ENCODE data around the gene NAA50. TPM values are rescaled to one million over a fixed set of nuclear protein-coding genes. Genes with fewer than 3 reads are reported as not detected.
A peak's percentile ranks its signal among the peaks of the same experiment; 100 is the strongest.

The NAA50 gene
- total and polyA plus RNA-seq, 2 of the 13 experiments (the other 11 are each of a cell fraction or from before 2014, with no cell fraction given) = 30.2 to 233 TPM

DNA sequence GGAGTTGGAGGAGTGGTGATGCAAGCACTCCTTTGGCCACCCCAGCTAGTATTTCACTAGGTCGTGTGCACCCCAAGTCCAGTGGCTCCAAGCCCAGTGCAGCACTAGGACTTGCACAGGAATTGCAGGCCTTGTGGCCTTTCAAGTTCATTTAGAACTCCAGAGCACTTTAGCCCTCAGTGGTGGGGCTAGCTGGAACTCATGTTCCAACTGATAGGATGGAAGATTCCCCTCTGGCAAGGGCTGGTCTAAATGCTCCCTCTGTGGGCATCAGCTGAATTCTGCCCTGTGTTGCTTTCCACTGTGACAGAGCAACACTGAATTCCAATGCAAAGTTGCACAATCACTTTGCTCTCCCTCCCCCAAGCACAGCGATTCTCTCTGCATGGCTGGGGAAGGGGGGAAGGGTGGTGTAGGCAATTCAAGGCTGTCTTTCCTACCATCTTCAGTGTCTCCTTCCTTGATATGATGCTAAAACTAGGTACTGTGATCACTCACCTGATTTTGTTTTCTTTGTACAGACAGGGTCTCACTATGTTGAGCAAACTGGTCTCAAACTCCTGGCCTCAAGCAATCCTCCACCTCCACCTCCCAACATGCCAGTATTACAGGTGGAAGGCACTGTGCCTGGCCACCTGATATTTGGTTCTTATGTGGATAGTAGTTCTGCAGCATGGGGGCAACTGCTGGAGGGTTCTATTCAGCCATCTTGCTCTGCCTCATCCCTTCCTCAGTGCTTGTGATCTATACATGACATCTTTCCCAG, 59.9 kb downstream of the NAA50 start (continued):
- TF ChIP-seq, protein P1, sequence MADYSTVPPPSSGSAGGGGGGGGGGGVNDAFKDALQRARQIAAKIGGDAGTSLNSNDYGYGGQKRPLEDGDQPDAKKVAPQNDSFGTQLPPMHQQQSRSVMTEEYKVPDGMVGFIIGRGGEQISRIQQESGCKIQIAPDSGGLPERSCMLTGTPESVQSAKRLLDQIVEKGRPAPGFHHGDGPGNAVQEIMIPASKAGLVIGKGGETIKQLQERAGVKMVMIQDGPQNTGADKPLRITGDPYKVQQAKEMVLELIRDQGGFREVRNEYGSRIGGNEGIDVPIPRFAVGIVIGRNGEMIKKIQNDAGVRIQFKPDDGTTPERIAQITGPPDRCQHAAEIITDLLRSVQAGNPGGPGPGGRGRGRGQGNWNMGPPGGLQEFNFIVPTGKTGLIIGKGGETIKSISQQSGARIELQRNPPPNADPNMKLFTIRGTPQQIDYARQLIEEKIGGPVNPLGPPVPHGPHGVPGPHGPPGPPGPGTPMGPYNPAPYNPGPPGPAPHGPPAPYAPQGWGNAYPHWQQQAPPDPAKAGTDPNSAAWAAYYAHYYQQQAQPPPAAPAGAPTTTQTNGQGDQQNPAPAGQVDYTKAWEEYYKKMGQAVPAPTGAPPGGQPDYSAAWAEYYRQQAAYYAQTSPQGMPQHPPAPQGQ (CRISPR knock-in tag; IDR thresholded peaks at IDR 0.05; ENCODE audit: borderline replicate concordance) = no peak
- TF ChIP-seq RBM39 (IDR thresholded peaks at IDR 0.05; ENCODE audit: low read depth, low read length, poor library complexity, severe bottlenecking) (no peak), ZSCAN25 (CRISPR knock-in tag; IDR thresholded peaks at IDR 0.05) (no peak), BRD4 (CRISPR knock-in tag; IDR thresholded peaks at IDR 0.05) (no peak; the same call in 1 of the 2 replicates), ZBTB1 (CRISPR knock-in tag; IDR thresholded peaks at IDR 0.05; ENCODE audit: borderline replicate concordance) (no peak), ZFP36L2 (CRISPR knock-in tag; IDR thresholded peaks at IDR 0.05) (no peak), ZBTB7B (CRISPR knock-in tag; IDR thresholded peaks at IDR 0.05) (no peak), DNMT3B (CRISPR knock-in tag; conservative IDR thresholded peaks at IDR 0.05) (no peak), TAF1 (CRISPR knock-in tag; IDR thresholded peaks at IDR 0.05) (no peak), ZFAT (CRISPR knock-in tag; conservative IDR thresholded peaks at IDR 0.05) (no peak), ZNF101 (CRISPR knock-in tag; IDR thresholded peaks at IDR 0.05; ENCODE audit: borderline replicate concordance, low read depth) (no peak), CTCF (CRISPR knock-in tag; IDR thresholded peaks at IDR 0.05) (peak; percentile 63), FOXM1 (CRISPR knock-in tag; IDR thresholded peaks at IDR 0.05) (no peak), NFIB (CRISPR knock-in tag; IDR thresholded peaks at IDR 0.05; ENCODE audit: borderline replicate concordance) (no peak), FLYWCH1 (CRISPR knock-in tag; IDR thresholded peaks at IDR 0.05) (no peak), NR2F2 (IDR thresholded peaks at IDR 0.05; ENCODE audit: borderline replicate concordance, low read depth) (no peak), ZNF775 (CRISPR knock-in tag; IDR thresholded peaks at IDR 0.05; ENCODE audit: borderline replicate concordance) (no peak), EZH2 (conservative IDR thresholded peaks at IDR 0.05; ENCODE audit: low read depth, low read length) (no peak)
- TF ChIP-seq, protein P2, sequence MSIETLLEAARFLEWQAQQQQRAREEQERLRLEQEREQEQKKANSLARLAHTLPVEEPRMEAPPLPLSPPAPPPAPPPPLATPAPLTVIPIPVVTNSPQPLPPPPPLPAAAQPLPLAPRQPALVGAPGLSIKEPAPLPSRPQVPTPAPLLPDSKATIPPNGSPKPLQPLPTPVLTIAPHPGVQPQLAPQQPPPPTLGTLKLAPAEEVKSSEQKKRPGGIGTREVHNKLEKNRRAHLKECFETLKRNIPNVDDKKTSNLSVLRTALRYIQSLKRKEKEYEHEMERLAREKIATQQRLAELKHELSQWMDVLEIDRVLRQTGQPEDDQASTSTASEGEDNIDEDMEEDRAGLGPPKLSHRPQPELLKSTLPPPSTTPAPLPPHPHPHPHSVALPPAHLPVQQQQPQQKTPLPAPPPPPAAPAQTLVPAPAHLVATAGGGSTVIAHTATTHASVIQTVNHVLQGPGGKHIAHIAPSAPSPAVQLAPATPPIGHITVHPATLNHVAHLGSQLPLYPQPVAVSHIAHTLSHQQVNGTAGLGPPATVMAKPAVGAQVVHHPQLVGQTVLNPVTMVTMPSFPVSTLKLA (IDR thresholded peaks at IDR 0.05) = no peak
- TF ChIP-seq, protein P3, sequence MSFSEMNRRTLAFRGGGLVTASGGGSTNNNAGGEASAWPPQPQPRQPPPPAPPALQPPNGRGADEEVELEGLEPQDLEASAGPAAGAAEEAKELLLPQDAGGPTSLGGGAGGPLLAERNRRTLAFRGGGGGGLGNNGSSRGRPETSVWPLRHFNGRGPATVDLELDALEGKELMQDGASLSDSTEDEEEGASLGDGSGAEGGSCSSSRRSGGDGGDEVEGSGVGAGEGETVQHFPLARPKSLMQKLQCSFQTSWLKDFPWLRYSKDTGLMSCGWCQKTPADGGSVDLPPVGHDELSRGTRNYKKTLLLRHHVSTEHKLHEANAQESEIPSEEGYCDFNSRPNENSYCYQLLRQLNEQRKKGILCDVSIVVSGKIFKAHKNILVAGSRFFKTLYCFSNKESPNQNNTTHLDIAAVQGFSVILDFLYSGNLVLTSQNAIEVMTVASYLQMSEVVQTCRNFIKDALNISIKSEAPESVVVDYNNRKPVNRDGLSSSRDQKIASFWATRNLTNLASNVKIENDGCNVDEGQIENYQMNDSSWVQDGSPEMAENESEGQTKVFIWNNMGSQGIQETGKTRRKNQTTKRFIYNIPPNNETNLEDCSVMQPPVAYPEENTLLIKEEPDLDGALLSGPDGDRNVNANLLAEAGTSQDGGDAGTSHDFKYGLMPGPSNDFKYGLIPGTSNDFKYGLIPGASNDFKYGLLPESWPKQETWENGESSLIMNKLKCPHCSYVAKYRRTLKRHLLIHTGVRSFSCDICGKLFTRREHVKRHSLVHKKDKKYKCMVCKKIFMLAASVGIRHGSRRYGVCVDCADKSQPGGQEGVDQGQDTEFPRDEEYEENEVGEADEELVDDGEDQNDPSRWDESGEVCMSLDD (CRISPR knock-in tag; IDR thresholded peaks at IDR 0.05; ENCODE audit: borderline replicate concordance) = no peak
- TF ChIP-seq, protein P4, sequence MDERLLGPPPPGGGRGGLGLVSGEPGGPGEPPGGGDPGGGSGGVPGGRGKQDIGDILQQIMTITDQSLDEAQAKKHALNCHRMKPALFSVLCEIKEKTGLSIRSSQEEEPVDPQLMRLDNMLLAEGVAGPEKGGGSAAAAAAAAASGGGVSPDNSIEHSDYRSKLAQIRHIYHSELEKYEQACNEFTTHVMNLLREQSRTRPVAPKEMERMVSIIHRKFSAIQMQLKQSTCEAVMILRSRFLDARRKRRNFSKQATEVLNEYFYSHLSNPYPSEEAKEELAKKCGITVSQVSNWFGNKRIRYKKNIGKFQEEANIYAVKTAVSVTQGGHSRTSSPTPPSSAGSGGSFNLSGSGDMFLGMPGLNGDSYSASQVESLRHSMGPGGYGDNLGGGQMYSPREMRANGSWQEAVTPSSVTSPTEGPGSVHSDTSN (CRISPR knock-in tag; IDR thresholded peaks at IDR 0.05) = no peak

Measured in HepG2 (cell line).